Measurements from ENCODE around the gene MCCC1. TPM values are rescaled to one million over a fixed set of nuclear protein-coding genes. Genes with fewer than 3 reads are reported as not detected.

Gene MCCC1
- 10 to 100 TPM; 31.2 to 38.0 TPM for total RNA-seq

DNA sequence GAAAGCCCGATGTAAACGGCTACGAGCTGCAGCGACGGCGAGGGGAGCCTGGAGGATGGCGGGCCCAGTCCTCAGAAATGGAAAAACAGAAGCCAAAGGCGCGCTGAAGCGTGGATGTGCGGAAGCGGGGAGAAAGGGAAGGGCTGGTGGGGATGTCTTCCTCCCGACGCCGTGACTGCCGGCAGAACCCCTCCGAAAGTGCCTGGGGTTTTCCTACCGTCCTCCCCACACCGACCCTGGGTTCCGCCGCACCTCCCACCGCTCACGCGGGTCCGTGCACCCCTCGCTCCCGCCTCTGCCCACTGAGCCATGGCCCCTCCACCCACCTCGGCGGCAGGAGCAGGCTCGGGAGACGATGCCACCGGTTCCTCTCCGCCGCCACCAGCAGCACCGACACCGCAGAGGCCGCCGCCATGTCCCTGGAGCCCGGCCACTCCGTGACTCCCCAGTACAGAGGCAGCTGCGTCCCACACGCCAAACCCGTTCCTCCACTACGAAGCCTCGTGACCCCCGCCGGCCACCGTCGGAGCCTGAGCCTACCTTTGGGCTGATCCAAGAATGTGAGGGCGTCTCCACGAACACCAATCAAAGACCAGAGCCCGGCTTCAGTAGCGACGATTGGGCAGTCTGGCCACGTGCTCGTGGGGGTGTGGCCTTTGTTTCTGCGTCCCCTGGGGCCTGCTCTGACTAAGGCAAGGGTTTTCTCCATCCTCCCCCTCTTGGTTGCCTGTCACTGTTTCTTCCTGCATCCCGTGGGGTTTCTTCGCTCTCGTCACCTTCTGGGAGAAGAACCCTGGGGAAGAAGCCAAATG lies at the start of gene MCCC1:
Gene MCCC1 (minus strand): TSS at position 471 of the 812 bp plus-strand sequence. CDS start 56 bp downstream, at position 415.
- H3K27me3 Mint-ChIP-seq: no peaks in the 10 kb centered on the region
- ATAC-seq (ENCODE audit: low read depth) (peak; percentile 99), DNase-seq (peak; percentile 95)
- H3K9me3 Mint-ChIP-seq: no peaks in the 10 kb centered on the region
- peaks cover 29% of the 10 kb centered on the region for H3K4me1 Mint-ChIP-seq
- peaks cover 17% of the 10 kb centered on the region for H3K36me3 Mint-ChIP-seq
- peak within 1 kb of the TSS; percentile 97 for H3K4me3 Mint-ChIP-seq
- H3K27ac Mint-ChIP-seq: peak within 1 kb of the TSS; percentile 93
- POLR2A ChIA-PET: interaction anchor here (0.6 to 2.4 kb wide), 6 partner anchors 62 to 329 kb away, joined by 3 to 8 read pairs (median 4); partner anchors contain the start of gene MCF2L2

GRCh38 chr3:183148056-183148455 lies 48.8 kb upstream of the MCCC1 start:
- DNase-seq (no peak), ATAC-seq (ENCODE audit: low read depth) (no peak)
- POLR2A ChIA-PET: no interaction called here
- Mint-ChIP-seq H3K36me3 (peaks cover 24% of the 10 kb centered on the region), H3K9me3 (no peaks in the 10 kb centered on the region), H3K4me1 (no peaks in the 10 kb centered on the region), H3K27ac (no peak overlapping the region), H3K27me3 (no peaks in the 10 kb centered on the region), H3K4me3 (no peak overlapping the region)

DNA sequence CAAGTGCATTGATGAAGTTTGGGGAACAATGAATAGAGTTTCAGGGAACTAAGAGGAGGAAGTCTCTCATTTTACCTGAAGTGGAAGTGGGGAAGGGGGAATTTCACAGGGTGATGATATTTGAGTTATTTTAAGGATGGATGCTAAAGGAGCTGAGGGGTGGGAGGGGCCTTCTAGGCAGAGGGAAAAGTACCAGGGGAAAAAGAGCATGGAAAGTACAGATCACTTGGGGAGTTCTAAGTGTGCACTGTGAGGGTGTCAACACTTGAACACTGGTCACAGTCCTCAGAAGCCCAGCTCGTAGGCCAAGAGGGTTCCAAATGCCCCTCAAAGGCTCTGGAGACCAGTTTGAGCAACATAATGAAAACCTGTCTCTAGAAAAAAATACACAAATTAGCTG lies 45.1 kb upstream of the MCCC1 start:
- Mint-ChIP-seq H3K27ac (no peak overlapping the region), H3K9me3 (no peaks in the 10 kb centered on the region), H3K36me3 (peaks cover 19% of the 10 kb centered on the region), H3K4me1 (no peaks in the 10 kb centered on the region), H3K4me3 (no peak overlapping the region), H3K27me3 (peaks cover 2% of the 10 kb centered on the region)
- ATAC-seq (ENCODE audit: low read depth) (no peak), DNase-seq (no peak)
- POLR2A ChIA-PET: no interaction called here

- H3K27ac Mint-ChIP-seq: no peak overlapping the region
- ATAC-seq (ENCODE audit: low read depth): no peak
- DNase-seq: no peak
- H3K4me1 Mint-ChIP-seq: no peaks in the 10 kb centered on the region
- H3K4me3 Mint-ChIP-seq: no peak overlapping the region
- peaks cover 30% of the 10 kb centered on the region for H3K36me3 Mint-ChIP-seq
- H3K27me3 Mint-ChIP-seq: peaks cover 2% of the 10 kb centered on the region
- POLR2A ChIA-PET: no interaction called here
- no peaks in the 10 kb centered on the region for H3K9me3 Mint-ChIP-seq
Observed at GRCh38 chr3:183142199-183142598, 42.9 kb upstream of the MCCC1 start.

DNA sequence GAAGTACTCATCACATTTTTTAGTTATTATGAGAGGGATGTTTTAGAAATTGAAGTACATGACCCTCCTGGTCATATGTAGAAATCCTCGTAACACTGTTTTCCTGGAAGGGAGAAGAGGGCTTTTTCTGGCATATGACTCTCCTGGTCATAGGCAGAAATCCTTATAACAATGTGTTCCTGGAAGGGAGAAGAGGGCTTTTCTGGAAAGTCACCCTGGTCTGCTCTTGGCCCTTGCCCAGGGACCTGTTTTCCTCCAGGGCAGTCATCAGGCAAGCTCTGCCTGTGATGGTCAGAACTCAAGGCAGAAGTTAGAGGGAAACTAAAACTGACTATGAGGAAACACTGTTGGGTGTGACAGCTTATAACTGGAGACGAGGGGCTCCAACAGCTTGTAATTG lies 35.5 kb upstream of the MCCC1 start:
- H3K4me1 Mint-ChIP-seq: peaks cover 3% of the 10 kb centered on the region
- peaks cover 2% of the 10 kb centered on the region for H3K27me3 Mint-ChIP-seq
- H3K9me3 Mint-ChIP-seq: peaks cover 3% of the 10 kb centered on the region
- no peak overlapping the region for H3K4me3 Mint-ChIP-seq
- no peak overlapping the region for H3K27ac Mint-ChIP-seq
- POLR2A ChIA-PET: no interaction called here
- peaks cover 67% of the 10 kb centered on the region for H3K36me3 Mint-ChIP-seq
- ATAC-seq (ENCODE audit: low read depth) (no peak), DNase-seq (no peak)

GRCh38 chr3:183132409-183132808 lies 33.1 kb upstream of the MCCC1 start:
- Mint-ChIP-seq H3K27me3 (peaks cover 2% of the 10 kb centered on the region), H3K9me3 (peaks cover 8% of the 10 kb centered on the region), H3K4me3 (no peak overlapping the region), H3K36me3 (peaks cover 65% of the 10 kb centered on the region), H3K27ac (no peak overlapping the region), H3K4me1 (peaks cover 3% of the 10 kb centered on the region)
- POLR2A ChIA-PET: no interaction called here
- ATAC-seq (ENCODE audit: low read depth): no peak
- no peak for DNase-seq

DNA sequence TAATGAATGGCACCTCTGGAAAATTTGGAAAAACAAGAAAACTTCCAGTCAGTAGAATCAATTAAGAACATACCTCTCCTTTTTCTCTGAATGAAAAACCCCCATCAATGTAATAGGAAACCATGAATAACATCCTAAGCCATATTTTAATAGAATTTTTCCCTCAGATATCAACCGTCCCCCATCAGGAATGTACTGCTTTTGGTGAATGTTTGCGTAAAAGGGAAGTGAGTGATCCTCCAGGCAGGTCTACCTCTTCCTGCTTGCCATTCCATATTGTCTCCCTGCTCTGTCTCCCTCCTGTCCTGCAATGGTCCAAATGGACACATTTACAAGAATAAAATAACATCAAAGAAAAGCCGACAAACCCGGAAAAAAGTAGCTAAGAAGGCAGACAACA lies 32.4 kb upstream of the MCCC1 start:
- Mint-ChIP-seq H3K27ac (no peak overlapping the region), H3K9me3 (peaks cover 8% of the 10 kb centered on the region), H3K27me3 (peaks cover 2% of the 10 kb centered on the region), H3K4me3 (no peak overlapping the region), H3K36me3 (peaks cover 64% of the 10 kb centered on the region), H3K4me1 (peaks cover 3% of the 10 kb centered on the region)
- ATAC-seq (ENCODE audit: low read depth): no peak
- POLR2A ChIA-PET: no interaction called here
- DNase-seq: no peak

- peaks cover 3% of the 10 kb centered on the region for H3K4me1 Mint-ChIP-seq
- DNase-seq (no peak), ATAC-seq (ENCODE audit: low read depth) (no peak)
- H3K27ac Mint-ChIP-seq: no peak overlapping the region
- peaks cover 2% of the 10 kb centered on the region for H3K27me3 Mint-ChIP-seq
- peaks cover 64% of the 10 kb centered on the region for H3K36me3 Mint-ChIP-seq
- no peak overlapping the region for H3K4me3 Mint-ChIP-seq
- POLR2A ChIA-PET: no interaction called here
- H3K9me3 Mint-ChIP-seq: peaks cover 8% of the 10 kb centered on the region
Observed at GRCh38 chr3:183131186-183131725, 32.0 kb upstream of the MCCC1 start.

- Mint-ChIP-seq H3K36me3 (peaks cover 55% of the 10 kb centered on the region), H3K4me1 (peaks cover 3% of the 10 kb centered on the region), H3K4me3 (no peak overlapping the region), H3K27me3 (peaks cover 2% of the 10 kb centered on the region), H3K27ac (no peak overlapping the region), H3K9me3 (peaks cover 8% of the 10 kb centered on the region)
- no peak for ATAC-seq (ENCODE audit: low read depth)
- DNase-seq: no peak
- POLR2A ChIA-PET: no interaction called here
Observed at GRCh38 chr3:183129243-183129642, 29.9 kb upstream of the MCCC1 start.

GRCh38 chr3:183128709-183129108 lies 29.4 kb upstream of the MCCC1 start:
- H3K27me3 Mint-ChIP-seq: peaks cover 2% of the 10 kb centered on the region
- peaks cover 8% of the 10 kb centered on the region for H3K9me3 Mint-ChIP-seq
- H3K4me3 Mint-ChIP-seq: no peak overlapping the region
- H3K4me1 Mint-ChIP-seq: peaks cover 5% of the 10 kb centered on the region
- H3K27ac Mint-ChIP-seq: no peak overlapping the region
- no peak for ATAC-seq (ENCODE audit: low read depth)
- no peak for DNase-seq
- POLR2A ChIA-PET: no interaction called here
- H3K36me3 Mint-ChIP-seq: peaks cover 50% of the 10 kb centered on the region

DNA sequence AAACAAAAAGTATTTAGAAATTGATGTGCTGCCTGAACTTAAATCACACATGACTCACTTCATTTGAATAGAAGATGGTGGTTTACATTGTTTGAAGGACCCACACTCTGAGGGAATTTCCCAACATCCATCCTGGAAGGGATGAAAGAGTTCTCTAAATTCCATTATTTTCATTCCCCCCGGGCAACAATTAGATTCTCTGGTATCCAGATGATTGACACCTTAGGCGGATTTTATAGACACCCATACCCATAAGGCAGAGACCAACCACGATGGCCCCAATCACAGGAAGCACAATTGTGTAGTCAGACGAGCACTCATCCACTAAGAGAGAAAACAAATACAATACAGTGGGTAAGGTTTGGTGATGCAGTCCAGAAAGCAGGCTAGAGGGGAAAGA lies 24.6 kb upstream of the MCCC1 start:
- H3K4me3 Mint-ChIP-seq: no peak overlapping the region
- no peak for ATAC-seq (ENCODE audit: low read depth)
- H3K9me3 Mint-ChIP-seq: no peaks in the 10 kb centered on the region
- POLR2A ChIA-PET: no interaction called here
- no peaks in the 10 kb centered on the region for H3K27me3 Mint-ChIP-seq
- H3K27ac Mint-ChIP-seq: no peak overlapping the region
- H3K4me1 Mint-ChIP-seq: peaks cover 4% of the 10 kb centered on the region
- peaks cover 11% of the 10 kb centered on the region for H3K36me3 Mint-ChIP-seq
- no peak for DNase-seq

- no peak for DNase-seq
- H3K27me3 Mint-ChIP-seq: peaks cover 4% of the 10 kb centered on the region
- POLR2A ChIA-PET: no interaction called here
- H3K4me1 Mint-ChIP-seq: peaks cover 4% of the 10 kb centered on the region
- H3K9me3 Mint-ChIP-seq: no peaks in the 10 kb centered on the region
- no peak overlapping the region for H3K27ac Mint-ChIP-seq
- ATAC-seq (ENCODE audit: low read depth): no peak
- H3K36me3 Mint-ChIP-seq: peaks cover 1% of the 10 kb centered on the region
- H3K4me3 Mint-ChIP-seq: no peak overlapping the region
Observed at GRCh38 chr3:183122257-183122932, 23.1 kb upstream of the MCCC1 start.

DNA sequence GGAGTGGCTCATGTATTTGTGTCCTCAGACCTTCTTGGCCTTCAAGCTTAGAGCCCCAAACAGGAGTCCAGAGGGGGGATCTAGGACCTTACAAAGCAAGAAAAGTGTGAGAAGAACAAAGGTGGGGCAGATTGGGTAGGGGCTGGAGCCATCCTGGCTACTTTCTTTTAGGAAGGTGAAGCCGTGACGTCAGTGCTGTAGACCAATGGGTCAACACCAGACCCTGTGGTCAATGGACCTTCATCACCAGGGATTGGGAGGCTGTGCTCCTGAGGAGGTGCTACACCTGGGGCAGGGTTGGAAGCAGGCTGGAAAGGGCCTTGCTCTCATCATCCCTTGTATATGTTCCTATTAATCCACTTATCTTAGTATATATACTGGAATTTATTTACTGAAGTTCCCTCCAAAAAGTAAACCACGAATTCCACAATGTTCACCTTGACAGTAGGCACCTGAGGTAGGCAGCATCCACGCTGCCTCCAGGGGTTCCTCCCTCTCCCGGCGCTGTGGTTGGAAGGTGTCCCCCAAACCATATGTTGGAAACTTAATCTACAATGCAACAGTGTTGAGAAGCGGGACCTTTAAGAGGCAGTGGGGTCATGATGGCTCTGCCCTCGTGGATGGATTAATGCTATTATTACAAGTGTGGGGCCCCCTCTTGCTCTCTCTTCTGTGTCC lies 21.4 kb upstream of the MCCC1 start:
- ATAC-seq (ENCODE audit: low read depth) (no peak), DNase-seq (no peak)
- no peak overlapping the region for H3K4me3 Mint-ChIP-seq
- H3K9me3 Mint-ChIP-seq: no peaks in the 10 kb centered on the region
- POLR2A ChIA-PET: no interaction called here
- peaks cover 4% of the 10 kb centered on the region for H3K27me3 Mint-ChIP-seq
- peaks cover 7% of the 10 kb centered on the region for H3K4me1 Mint-ChIP-seq
- H3K36me3 Mint-ChIP-seq: peaks cover 1% of the 10 kb centered on the region
- no peak overlapping the region for H3K27ac Mint-ChIP-seq
